Testis (tissue), 2 donors: ENCODE data around the gene SNED1.

ENCODE experiments used
- CTCF ChIP-seq, 3 experiments: fragments of 450-650 bp in 2 of 3; fragments of 200-600 bp in 1 of 3; sonication (generic) in 1 of 3; IDR thresholded peaks; one replicate each; pipeline ENCODE4 v1.5.1; 2016 to 2019; ENCODE audit warnings: antibody characterized with exemption in 3 of 3, mild to moderate bottlenecking in 2 of 3, moderate library complexity in 1 of 3
- POLR2A ChIP-seq: fragments of 450-650 bp; IDR thresholded peaks from one replicate; pipeline ENCODE4 v1.6.1; 2017; ENCODE audit warnings: antibody characterized with exemption, mild to moderate bottlenecking, moderate library complexity

- TF ChIP-seq CTCF (IDR thresholded peaks at IDR 0.05) (no peak), POLR2A (no peak)
Measured at GRCh38 chr2:241036964-241037421, 38.6 kb downstream of the SNED1 start.
